ENCODE data around the gene GALK1.

- TF ChIP-seq, protein P1, sequence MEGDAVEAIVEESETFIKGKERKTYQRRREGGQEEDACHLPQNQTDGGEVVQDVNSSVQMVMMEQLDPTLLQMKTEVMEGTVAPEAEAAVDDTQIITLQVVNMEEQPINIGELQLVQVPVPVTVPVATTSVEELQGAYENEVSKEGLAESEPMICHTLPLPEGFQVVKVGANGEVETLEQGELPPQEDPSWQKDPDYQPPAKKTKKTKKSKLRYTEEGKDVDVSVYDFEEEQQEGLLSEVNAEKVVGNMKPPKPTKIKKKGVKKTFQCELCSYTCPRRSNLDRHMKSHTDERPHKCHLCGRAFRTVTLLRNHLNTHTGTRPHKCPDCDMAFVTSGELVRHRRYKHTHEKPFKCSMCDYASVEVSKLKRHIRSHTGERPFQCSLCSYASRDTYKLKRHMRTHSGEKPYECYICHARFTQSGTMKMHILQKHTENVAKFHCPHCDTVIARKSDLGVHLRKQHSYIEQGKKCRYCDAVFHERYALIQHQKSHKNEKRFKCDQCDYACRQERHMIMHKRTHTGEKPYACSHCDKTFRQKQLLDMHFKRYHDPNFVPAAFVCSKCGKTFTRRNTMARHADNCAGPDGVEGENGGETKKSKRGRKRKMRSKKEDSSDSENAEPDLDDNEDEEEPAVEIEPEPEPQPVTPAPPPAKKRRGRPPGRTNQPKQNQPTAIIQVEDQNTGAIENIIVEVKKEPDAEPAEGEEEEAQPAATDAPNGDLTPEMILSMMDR (IDR thresholded peaks at IDR 0.05) = peak in 2 of 3 experiments; percentile 9 to 21
- TF ChIP-seq POLR2A (IDR thresholded peaks at IDR 0.05) (peak; percentile 99 to 100), POLR2AphosphoS5 (IDR thresholded peaks at IDR 0.05; ENCODE audit: insufficient read depth in 1 of 2, low read depth in 1 of 2) (peak; percentile 98 to 100)
Measured at GRCh38 chr17:75779250-75779986, 14.4 kb upstream of the GALK1 start.
